MM.1S (cell line): ENCODE results near the gene CSNK1A1.

ENCODE experiments used
- DNase-seq: peaks from one replicate; pipeline ENCODE4 v3.0.0-alpha.2; 2015
- H2AFZ ChIP-seq: fragments of 300-600 bp; sonication (generic); 2 replicates; pipeline ENCODE4 v1.6.0; 2016; ENCODE audit warnings: antibody characterized with exemption, low read length
- H3F3A ChIP-seq: fragments of 300-600 bp; sonication (generic); 2 replicates; pipeline ENCODE4 v1.6.1; 2016; ENCODE audit warnings: mild to moderate bottlenecking, antibody characterized with exemption, low read length, moderate library complexity, mixed read lengths; ENCODE audit not compliant: insufficient read depth
- H3K27ac ChIP-seq: fragments of 300-600 bp; sonication (generic); 2 replicates; pipeline ENCODE4 v1.5.1; 2016; ENCODE audit warnings: mild to moderate bottlenecking, low read length
- H3K27me3 ChIP-seq: fragments of 300-600 bp; sonication (generic); replicated peaks from 2 replicates; pipeline ENCODE4 v1.6.0; 2016; ENCODE audit warnings: low read length; ENCODE audit not compliant: insufficient read depth
- H3K36me3 ChIP-seq: fragments of 300-600 bp; sonication (generic); replicated peaks from 2 replicates; pipeline ENCODE4 v1.6.1; 2016; ENCODE audit warnings: mild to moderate bottlenecking, low read length, mixed read lengths; ENCODE audit not compliant: insufficient read depth
- H3K4me1 ChIP-seq: fragments of 300-600 bp; sonication (generic); 2 replicates; pipeline ENCODE4 v1.6.1; 2016; ENCODE audit warnings: low read length, mixed read lengths
- H3K4me2 ChIP-seq: fragments of 300-600 bp; sonication (generic); 2 replicates; pipeline ENCODE4 v1.6.0; 2016; ENCODE audit warnings: low read depth, low read length
- H3K4me3 ChIP-seq: fragments of 300-600 bp; sonication (generic); 2 replicates; pipeline ENCODE4 v1.5.1; 2016; ENCODE audit warnings: low read length, mixed read lengths
- H3K79me2 ChIP-seq: fragments of 300-600 bp; sonication (generic); 2 replicates; pipeline ENCODE4 v1.6.1; 2016; ENCODE audit warnings: mixed run types, low read length, mixed read lengths
- H3K9ac ChIP-seq: fragments of 300-600 bp; sonication (generic); 2 replicates; pipeline ENCODE4 v1.6.1; 2016; ENCODE audit warnings: low read length, mixed read lengths
- H3K9me2 ChIP-seq: fragments of 300-600 bp; sonication (generic); replicated peaks from 2 replicates; pipeline ENCODE4 v1.6.1; 2016; ENCODE audit warnings: mild to moderate bottlenecking, low read length, mixed read lengths; ENCODE audit not compliant: insufficient read depth
- H3K9me3 ChIP-seq: fragments of 300-600 bp; sonication (generic); replicated peaks from 2 replicates; pipeline ENCODE4 v1.6.1; 2016; ENCODE audit warnings: mild to moderate bottlenecking, low read length, mixed read lengths; ENCODE audit not compliant: insufficient read depth
- H4K20me1 ChIP-seq: fragments of 300-600 bp; sonication (generic); 2 replicates; pipeline ENCODE4 v1.6.1; 2016; ENCODE audit warnings: mild to moderate bottlenecking, low read length, moderate library complexity, mixed read lengths; ENCODE audit not compliant: insufficient read depth
- EZH2 ChIP-seq: fragments of 300-600 bp; sonication (generic); optimal IDR thresholded peaks from 2 replicates; pipeline ENCODE3; 2017; ENCODE audit warnings: low read depth, mild to moderate bottlenecking, antibody characterized with exemption, low read length, mixed read lengths
- EZH2phosphoT487 ChIP-seq: fragments of 300-600 bp; sonication (generic); IDR thresholded peaks from 2 replicates; pipeline ENCODE4 v1.6.1; 2018; ENCODE audit warnings: antibody characterized with exemption, low read length
- TF ChIP-seq, protein P1 (sequence below): fragments of 300-600 bp; sonication (generic); IDR thresholded peaks from 2 replicates; pipeline ENCODE4 v1.5.1; 2016; ENCODE audit warnings: antibody characterized with exemption, low read length, mixed read lengths

CSNK1A1 gene

GRCh38 chr5:149486726-149487635, 64.3 kb downstream of the CSNK1A1 start:
- Histone ChIP-seq H4K20me1 (no peaks in the 10 kb centered on the region), H3F3A (no peaks in the 10 kb centered on the region), H3K79me2 (no peaks in the 10 kb centered on the region), H3K9ac (no peak overlapping the region), H3K4me2 (no peak overlapping the region), H3K27ac (no peak overlapping the region), H2AFZ (no peak overlapping the region), H3K36me3 (no peaks in the 10 kb centered on the region), H3K9me2 (no peaks in the 10 kb centered on the region), H3K27me3 (no peaks in the 10 kb centered on the region), H3K4me3 (no peak overlapping the region), H3K9me3 (no peaks in the 10 kb centered on the region), H3K4me1 (no peaks in the 10 kb centered on the region)
- no peak for TF ChIP-seq EZH2phosphoT487
- TF ChIP-seq, protein P1, sequence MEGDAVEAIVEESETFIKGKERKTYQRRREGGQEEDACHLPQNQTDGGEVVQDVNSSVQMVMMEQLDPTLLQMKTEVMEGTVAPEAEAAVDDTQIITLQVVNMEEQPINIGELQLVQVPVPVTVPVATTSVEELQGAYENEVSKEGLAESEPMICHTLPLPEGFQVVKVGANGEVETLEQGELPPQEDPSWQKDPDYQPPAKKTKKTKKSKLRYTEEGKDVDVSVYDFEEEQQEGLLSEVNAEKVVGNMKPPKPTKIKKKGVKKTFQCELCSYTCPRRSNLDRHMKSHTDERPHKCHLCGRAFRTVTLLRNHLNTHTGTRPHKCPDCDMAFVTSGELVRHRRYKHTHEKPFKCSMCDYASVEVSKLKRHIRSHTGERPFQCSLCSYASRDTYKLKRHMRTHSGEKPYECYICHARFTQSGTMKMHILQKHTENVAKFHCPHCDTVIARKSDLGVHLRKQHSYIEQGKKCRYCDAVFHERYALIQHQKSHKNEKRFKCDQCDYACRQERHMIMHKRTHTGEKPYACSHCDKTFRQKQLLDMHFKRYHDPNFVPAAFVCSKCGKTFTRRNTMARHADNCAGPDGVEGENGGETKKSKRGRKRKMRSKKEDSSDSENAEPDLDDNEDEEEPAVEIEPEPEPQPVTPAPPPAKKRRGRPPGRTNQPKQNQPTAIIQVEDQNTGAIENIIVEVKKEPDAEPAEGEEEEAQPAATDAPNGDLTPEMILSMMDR, result no peak
- DNase-seq, result no peak

- H2AFZ ChIP-seq, result no peak overlapping the region
- H3K9me2 ChIP-seq, result no peaks in the 10 kb centered on the region
- H3K4me3 ChIP-seq, result no peak overlapping the region
- H3K36me3 ChIP-seq, result no peaks in the 10 kb centered on the region
- H3K9me3 ChIP-seq, result no peaks in the 10 kb centered on the region
- no peaks in the 10 kb centered on the region for H4K20me1 ChIP-seq
- no peak overlapping the region for H3K27ac ChIP-seq
- no peaks in the 10 kb centered on the region for H3K27me3 ChIP-seq
- no peak for TF ChIP-seq EZH2
- TF ChIP-seq, protein P1, result no peak
- TF ChIP-seq EZH2phosphoT487, result no peak
- H3F3A ChIP-seq, result no peaks in the 10 kb centered on the region
- H3K9ac ChIP-seq, result no peak overlapping the region
- H3K4me2 ChIP-seq, result no peak overlapping the region
- no peak for DNase-seq
- no peaks in the 10 kb centered on the region for H3K4me1 ChIP-seq
- H3K79me2 ChIP-seq, result no peaks in the 10 kb centered on the region
Measured at GRCh38 chr5:149485655-149486615, 65.3 kb downstream of the CSNK1A1 start.

DNA sequence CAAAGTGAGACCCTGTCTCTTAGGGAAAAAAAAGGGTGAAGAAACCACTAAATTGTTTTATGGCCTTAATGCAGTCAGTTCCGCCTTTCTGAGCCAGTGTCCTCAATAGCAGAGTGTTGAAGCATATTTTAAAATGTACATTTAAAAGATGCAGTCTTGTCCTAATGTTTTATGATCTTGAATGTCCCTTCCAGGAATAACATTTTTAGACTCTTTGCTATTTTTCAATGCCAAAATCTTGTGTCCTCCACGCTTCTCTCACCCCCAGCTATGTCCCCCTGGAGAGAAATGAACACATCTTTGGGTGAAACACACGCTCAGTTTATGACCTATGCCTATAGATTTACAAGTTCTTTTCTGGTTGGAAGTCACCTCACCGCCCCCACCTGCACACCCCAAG, 69.8 kb downstream of the CSNK1A1 start:
- no peaks in the 10 kb centered on the region for H3K79me2 ChIP-seq
- no peak overlapping the region for H3K4me2 ChIP-seq
- H2AFZ ChIP-seq, result no peak overlapping the region
- H3K4me3 ChIP-seq, result no peak overlapping the region
- no peak for DNase-seq
- H4K20me1 ChIP-seq, result no peaks in the 10 kb centered on the region
- no peaks in the 10 kb centered on the region for H3K27me3 ChIP-seq
- H3K9ac ChIP-seq, result no peak overlapping the region
- no peaks in the 10 kb centered on the region for H3K9me3 ChIP-seq
- H3K27ac ChIP-seq, result no peak overlapping the region
- no peaks in the 10 kb centered on the region for H3F3A ChIP-seq
- no peaks in the 10 kb centered on the region for H3K9me2 ChIP-seq
- TF ChIP-seq, protein P1, result no peak
- TF ChIP-seq EZH2 (no peak), EZH2phosphoT487 (no peak)
- no peaks in the 10 kb centered on the region for H3K4me1 ChIP-seq
- no peaks in the 10 kb centered on the region for H3K36me3 ChIP-seq
